ENCODE results near the gene UGT1A8.

DNA sequence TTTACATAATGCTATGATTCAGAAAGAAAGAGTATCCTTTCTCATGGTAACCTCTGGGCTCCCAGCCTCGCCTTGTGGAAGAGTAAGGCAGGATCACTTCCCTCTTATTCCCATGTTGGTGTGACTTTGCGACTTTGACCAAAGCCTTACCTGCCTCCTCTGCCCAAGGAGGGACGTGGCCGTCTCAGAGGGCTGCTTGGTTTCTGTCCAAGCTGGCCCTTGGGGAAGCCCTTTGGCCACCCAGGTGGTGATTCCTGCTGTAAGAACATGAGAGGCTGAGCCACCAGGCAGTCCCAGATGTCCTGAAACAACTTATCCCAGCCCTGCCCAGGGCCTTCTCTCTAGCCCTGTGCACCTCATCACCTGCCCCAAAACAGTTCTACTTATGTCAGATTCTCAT is 81.3 kb downstream of the UGT1A8 start:
- TF ChIP-seq, protein P1, sequence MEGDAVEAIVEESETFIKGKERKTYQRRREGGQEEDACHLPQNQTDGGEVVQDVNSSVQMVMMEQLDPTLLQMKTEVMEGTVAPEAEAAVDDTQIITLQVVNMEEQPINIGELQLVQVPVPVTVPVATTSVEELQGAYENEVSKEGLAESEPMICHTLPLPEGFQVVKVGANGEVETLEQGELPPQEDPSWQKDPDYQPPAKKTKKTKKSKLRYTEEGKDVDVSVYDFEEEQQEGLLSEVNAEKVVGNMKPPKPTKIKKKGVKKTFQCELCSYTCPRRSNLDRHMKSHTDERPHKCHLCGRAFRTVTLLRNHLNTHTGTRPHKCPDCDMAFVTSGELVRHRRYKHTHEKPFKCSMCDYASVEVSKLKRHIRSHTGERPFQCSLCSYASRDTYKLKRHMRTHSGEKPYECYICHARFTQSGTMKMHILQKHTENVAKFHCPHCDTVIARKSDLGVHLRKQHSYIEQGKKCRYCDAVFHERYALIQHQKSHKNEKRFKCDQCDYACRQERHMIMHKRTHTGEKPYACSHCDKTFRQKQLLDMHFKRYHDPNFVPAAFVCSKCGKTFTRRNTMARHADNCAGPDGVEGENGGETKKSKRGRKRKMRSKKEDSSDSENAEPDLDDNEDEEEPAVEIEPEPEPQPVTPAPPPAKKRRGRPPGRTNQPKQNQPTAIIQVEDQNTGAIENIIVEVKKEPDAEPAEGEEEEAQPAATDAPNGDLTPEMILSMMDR (IDR thresholded peaks at IDR 0.05; ENCODE audit: insufficient read depth, low read length, poor library complexity, severe bottlenecking) = no peak
- no peak for TF ChIP-seq EZH2phosphoT487 (conservative IDR thresholded peaks at IDR 0.05; ENCODE audit: low read length)

All from SU-DHL-6 (cell line).